Stimulated activated CD8-positive, alpha-beta memory T cell treated with anti-CD3 and anti-CD28 coated beads, Interleukin-7, amount 100 ng/mL, for 1 hour (primary cell): ENCODE data around the gene TULP3.
A peak's percentile ranks its signal among the peaks of the same experiment; 100 is the strongest.

Experiments
- DNase-seq, 2 donors: peaks; one replicate each; pipeline ENCODE4 v3.0.0-alpha.2; 2020; ENCODE audit warnings: low read depth in 2 of 2

The TULP3 gene

DNA sequence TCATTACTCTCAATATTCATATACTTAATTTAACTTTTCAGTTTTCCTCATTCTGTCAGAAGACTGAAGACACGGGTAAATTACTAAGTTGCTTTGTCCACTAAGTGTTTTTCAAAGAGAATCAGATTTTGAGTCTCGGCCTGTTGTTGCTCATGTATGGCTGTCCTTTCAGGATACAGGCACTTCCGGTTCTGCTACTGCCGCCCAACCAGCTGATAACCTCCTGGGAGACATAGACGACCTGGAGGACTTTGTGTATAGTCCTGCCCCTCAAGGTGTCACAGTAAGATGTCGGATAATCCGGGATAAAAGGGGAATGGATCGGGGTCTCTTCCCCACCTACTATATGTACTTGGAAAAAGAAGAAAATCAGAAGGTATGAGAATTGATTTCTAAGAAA, 40.2 kb downstream of the TULP3 start:
- no peak for DNase-seq

DNA sequence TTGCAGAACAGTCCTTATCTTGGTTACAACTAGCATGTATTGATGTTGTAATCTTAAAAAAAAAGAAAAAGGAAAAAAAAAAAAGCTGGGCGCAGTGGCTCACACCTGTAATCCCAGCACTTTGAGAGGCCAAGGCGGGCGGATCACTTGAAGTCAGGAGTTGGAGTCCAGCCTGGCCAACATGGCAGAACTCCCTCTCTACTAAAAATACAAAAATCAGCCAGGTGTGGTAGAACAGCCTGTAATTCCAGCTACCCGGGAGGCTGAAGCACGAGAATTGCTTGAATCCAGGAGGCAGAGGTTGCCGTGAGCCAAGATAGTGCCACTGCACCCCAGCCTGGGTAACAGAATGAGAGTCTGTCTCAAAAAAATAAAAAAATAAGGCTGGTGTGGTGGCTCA, 42.9 kb downstream of the TULP3 start:
- no peak for DNase-seq

DNA sequence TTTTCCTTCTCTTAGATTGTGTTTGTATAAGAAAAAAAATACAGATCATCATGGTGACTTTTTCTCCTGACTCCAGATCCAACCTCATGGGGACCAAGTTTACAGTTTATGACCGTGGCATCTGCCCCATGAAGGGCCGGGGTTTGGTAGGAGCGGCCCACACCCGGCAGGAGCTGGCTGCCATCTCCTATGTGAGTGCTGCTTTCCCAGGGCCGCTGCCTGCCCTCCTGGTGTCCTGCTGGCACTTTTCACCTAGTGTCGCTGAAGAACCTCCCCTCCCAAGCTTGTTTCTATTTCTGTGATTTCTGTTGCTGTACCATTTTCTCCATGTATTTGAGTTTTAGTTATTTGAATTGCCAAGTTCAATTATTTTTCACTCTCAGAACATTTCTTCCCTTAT, 43.7 kb downstream of the TULP3 start:
- no peak for DNase-seq

DNA sequence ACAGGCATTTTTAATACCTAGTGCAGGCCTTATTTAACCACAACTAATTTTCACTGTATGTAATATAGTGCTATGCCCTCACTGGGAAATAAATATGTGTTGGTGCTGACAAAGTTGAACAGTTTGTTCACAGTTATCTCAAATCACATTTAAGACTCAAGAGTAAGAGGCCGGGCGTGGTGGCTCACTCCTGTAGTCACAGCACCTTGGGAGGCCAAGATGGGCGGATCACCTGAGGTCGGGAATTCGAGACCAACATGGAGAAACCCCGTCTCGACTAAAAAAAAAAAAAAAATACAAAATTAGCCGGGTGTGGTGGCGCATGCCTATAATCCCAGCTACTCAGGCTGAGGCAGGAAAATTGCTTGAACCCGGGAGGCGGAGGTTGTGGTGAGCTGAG, 45.6 kb downstream of the TULP3 start:
- DNase-seq = no peak

DNA sequence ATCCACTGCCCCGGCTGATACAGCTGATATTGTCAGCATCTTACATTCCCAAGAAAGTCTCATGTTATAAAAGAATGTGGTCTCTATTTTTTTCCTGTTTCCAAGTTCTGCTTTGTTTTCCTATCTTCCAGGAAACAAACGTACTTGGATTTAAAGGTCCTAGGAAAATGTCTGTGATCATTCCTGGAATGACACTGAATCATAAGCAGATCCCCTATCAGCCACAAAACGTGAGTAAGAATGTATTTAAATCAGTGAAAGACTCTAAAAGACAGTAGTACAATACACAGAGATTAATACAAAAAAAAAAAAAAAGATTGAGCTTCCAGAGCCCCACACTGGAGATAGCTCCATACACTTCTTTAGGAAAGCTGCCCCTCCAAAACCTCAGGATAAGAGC, 46.8 kb downstream of the TULP3 start:
- DNase-seq = no peak

DNA sequence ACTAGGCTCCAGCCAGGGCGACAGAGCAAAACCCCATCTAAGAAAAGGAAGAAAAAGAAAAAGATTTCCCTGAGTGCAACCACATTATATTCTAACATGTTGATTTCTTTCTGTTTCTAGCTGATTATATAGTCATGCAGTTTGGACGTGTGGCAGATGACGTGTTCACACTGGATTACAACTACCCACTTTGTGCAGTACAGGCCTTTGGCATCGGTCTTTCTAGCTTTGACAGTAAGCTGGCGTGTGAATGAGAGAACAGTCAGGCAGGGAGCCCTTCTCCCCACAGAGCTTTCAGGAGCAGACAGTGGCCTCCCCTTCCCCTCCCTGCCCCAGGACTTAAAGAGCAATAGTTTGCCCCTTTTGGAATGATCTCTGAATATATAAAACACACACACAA, 48.5 kb downstream of the TULP3 start:
- no peak for DNase-seq

DNA sequence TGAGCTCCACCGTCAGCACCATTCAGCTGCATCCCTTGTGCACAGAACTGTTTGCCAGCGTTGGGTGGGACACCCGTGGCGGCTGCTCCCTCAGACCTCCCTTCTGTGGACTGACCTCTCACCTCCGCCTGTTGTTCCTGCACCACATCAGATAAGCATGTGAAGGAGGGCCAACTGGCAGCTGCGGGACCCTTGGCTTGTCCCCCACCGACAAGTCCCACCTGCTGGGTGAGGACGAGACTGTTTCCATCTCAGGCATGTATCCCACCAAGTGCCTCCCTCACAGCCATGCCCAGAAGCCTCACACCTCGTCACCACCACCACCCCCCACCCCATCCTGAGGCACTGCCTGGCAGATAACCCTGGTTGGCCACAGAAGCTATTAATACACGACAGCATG, 49.9 kb downstream of the TULP3 start:
- no peak for DNase-seq

DNA sequence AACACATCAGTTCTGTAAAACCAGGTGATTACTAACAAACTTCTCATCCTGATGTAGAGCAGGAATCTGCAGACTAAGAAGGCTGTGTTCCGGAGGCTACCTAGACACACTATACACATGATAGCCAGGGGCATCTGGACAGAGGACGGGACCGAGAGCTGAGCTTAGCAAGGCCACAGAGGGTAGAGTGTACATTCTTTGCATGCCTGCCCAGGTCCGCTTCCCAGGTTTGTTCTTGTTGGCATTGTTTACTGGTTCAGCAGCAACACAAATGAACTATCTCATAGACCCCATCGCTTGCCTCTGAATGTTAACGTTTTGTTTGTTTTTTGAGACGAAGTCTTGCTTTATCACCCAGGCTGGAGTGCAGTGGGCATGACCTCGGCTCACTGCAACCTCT, 50.8 kb downstream of the TULP3 start:
- DNase-seq = no peak

DNA sequence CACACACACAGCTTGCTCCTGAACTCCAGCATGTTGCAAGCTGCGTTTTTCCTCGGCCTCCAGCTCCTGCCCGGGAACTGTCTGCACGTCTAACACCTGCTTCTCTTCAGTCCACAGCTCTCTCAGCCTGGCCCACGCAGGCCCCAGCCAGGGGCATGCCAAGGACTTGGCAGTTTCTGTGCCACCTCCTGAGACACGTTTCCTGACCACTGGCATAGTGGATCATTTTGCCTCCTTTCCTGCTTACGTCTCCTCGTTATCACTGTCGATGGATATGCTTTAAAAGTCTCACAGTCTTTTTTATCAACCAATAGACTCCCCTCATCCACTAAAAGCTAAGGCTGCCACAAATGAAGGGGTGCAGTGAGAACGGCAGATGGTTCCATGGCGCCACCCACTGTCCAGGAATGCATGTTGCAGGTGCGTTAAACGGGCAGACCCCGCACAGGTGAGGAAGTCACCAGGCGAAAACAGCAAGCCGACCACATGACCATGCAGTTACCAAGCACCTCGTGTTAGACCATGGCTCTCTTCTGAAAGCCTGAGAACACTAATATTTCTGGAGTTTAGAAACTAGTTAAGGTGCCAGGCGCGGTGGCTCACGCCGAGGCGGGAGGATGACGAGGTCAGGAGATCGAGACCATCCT, 53.8 kb downstream of the TULP3 start:
- peak; percentile 4 to 28 for DNase-seq

DNA sequence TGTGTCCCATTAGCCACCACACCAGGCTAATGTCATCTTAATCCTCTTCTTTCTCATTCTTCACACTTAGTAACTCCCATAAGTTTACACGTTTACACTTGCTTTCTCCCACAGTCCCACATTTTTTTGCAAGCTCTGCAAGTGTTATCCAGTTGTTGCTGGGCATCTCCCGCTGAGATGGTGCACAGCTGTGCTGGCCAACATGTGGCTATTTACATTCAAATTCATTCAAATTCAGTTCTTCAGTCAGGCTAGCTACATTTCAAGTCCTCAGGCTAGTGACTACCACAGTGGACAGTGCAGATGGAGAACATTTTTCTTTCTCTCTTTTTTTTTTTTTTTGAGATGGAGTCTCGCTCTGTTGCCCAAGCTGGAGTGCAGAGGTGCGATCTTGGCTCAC, 58.7 kb downstream of the TULP3 start:
- no peak for DNase-seq

DNA sequence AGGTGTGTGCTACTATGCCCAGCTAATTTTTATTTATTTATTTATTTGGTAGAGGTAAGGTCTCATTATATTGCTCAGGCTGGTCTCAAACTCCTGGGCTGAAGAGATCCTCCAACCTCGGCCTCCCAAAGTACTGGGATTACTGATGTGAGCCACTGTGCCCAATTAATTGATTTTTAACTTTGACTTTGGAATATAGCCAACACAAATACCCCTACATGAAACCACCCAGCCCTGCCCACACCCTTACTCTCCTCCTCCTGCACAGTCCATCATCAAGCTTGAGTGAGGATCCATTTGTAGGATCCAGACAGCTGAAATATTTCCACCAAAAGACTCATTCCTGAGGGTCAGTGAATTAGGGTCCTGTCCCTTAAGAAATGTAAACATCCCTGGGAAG, 65.2 kb downstream of the TULP3 start:
- DNase-seq = no peak

DNA sequence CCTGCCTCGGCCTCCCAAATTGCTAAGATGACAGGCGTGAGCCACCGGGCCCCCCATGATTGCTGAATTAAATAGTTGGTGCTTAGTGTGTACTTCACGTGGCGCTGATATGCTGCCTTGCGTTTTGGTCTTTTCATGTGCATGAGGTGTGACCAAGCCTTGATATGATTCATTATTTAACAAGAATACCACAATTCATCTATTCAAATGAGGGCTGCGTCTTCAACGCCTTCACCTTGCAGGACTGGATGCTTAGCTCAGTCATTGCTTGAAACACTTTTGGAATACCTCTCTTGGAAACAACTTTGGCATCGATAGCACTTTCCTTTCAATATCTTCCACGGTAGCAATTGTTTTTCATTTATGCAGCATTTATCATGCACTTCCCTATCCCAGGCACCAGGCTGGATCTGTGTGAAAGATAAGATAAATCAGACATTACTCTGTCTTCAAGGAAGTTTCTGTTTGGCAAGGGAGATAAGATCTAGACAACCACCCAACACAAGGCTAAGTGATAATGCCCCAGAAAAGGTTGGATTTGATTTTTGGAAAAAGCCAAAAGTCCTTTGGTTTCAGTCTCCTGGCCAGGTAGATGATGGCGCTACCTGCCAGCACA, 67.2 kb downstream of the TULP3 start:
- no peak for DNase-seq

DNA sequence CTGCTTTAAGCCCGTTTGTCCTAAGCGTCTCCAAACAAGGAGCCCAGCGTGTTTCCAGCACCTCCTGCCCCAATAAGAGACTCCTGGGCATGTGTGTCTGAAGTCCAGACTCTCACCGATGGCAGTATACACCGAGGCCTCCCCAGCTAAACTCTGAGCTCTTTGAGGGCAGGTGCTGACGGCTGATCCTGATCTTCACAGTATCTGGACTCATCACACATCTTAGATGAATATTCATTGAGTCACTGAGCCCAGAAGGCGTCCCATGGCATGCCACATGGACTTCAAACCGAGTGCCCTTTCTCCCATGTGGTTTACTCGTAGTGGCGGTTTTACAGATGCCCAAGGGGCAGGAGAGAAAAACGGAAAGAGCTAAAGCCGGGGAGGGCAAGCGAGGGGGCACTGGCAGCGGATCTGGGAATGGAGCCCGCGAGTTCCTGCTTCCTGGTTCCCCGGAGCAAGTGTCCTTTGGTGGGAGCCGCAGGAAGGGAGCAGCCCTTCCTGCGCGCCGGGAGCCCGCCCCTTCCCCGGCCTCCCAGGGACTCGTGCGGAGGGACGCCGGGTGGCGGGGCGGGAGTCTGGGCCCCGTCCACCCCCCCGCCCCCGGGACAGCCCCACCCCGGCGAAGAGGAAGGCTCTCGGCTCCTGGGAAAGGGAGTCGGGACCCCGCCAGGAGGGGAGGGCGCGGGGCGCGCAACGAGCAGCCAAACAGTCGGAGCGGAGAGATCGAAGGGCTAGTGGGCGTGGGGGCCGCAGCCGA, 67.9 kb downstream of the TULP3 start:
- DNase-seq = no peak

DNA sequence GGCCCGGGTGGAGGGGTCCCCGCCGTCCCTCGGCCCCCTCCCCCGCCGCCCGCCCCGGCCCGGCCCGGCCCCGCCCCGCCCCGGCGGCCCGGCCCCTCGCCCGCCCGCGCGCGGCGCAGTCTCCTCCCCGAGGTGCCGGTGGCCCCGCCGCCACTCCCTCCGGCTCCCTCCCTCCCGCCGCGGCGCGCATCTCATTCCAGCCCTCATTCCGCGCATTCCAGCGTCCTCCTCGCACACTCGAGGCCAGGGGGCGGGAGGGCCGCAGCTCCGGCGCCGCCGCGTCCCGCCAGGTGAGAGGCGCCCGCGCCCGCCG, 68.5 kb downstream of the TULP3 start, which contains the start of gene TEAD4:
TSS of gene TEAD4 (plus strand) at position 206 of the 313 bp plus-strand sequence.
- DNase-seq = no peak

DNA sequence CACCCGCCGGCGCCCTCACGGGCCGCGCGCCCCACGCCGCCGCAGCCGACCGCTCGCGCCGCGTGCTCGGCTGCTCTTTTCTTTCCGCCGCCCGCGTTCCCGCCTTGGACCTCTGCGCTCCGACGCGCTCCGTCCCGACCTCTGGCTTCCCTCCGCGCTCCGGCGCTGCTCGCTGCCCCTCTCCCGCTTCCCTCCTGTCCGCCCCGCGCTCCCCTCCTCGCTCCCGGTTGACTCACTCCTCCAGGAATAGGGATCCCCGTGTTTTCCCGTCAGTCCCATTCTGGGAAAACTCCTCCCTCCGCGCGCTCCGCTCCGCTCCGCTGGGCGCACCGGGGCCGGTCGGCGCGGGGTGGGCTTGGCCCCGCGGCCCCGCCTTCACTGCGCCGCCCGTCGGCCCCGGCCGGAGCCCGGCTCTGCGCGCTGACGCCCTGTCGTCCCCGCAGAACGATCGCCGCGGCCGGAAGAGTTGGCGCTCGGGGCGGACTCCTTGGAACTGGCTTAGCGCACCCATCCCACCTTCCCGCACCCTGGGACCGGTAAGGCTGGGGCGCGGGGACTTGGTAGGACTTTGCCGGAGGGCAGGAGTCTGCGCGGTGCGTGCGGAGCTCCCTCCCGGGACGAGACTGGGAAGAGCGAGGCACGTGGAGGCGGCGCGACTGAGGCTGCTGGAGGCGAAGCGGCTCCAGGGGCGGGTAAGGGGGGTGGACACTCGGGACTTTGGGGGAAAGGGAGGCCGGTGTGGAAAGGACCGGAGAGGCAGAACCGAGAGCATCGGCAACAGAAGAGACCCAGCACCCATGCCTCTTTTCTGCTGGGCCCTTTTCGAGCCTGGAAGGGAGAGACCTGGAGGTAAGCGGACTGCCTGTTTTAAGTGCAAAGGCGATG, 69.1 kb downstream of the TULP3 start:
- no peak for DNase-seq

DNA sequence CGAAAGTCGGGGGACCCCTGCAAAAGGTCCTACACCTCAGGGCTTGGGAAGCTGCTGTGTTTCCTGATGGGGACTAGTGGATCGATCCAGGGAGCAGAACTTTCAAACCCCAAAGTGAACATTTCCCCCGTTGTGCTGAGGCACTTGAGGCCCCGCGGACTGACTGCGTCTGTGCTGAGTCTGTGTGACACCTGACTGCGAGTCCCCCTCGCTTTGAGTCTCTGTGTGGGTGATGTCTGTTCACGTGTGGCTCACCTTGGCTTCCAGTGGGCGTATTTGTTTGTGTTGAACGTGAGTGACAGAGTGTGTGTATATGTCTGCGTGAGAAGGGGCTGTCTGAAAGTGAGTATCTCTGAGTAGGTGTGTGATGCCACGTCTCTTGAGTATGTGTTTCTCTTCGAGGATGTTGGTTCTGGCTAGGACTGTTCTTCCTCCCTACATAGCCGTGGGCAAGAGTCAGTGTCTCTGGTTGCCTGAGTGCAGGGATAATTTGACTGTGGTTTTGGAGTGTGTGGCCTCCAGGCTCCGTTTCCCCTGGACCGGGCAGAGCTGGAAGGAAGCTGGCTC, 69.8 kb downstream of the TULP3 start:
- no peak for DNase-seq

DNA sequence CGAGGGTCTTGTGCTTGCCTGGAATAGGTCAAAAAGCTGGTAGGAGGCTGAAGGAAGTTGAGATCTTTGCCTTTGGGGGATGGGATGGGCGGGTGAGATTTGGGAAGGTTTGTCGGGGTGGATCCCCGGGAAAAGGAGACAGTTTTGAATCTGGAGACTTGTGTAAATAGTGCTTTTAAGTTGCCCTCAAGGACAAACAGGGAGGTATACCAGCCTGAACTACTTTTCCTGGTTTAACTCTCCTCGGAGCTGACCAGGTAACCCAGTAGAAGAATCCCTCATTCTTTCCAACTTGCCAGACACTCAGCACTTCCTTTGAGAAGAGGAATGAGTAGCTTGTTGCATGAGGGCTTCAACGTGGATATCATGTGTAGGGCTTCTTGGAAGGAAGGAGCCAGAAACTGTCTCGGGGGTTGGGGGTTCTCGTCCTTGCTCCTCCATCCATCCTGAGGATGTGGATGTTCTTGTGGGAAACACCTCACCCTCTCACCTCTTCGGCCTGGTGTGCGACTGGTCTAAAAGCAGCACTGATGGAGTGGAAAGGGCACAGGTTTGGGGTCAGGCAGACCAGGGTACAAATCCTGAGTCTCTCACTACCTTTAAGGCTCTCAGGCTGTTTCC, 70.4 kb downstream of the TULP3 start:
- no peak for DNase-seq

DNA sequence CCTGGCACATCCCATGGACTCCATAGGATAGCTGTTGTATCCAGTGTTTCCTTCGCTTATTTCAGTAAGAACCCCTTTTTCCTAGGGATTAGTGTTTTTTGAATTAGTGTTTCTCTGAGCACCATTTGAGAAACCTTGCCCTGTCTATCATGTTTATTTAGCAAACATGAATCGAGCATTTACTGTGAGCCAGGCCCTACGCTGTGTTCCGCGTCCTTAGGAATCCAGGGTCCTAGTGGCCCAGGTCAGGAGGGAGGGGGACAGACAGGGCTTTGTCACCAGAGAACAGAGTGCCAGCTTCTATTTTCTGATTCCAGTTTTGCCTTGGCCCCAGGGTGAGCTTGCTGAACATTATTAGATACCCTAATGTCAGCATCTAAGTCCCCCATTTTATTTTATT, 71.0 kb downstream of the TULP3 start:
- no peak for DNase-seq

DNA sequence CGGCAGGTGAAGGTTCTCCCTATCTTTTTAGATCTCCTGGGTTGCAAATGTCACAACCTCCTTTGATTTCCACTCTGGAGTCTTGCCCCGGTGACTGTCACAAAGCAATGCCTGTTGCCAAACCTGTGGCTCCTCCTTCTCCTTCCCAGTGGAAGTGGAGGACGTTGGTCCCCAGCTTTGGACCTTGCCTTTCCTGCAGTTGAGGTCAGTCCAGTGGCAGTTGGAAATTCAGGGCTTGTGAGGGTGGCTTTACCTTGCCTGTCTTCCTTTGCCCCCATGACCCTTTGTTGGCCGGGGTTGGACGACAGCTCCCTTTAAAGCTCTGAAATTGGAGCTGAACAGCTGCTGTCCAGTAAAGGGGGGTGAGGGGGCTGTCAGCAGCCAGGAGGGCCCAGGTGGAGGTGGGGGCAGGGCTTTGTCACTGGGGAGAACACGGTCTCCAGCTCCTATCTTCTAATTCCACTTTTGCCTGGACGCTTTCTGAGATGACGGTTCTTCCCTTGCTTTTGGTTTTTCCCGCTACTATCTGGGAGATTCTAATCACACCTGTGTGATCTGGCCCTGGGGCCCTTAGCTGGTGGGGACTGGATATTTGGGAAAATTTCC, 72.6 kb downstream of the TULP3 start:
- DNase-seq = no peak

DNA sequence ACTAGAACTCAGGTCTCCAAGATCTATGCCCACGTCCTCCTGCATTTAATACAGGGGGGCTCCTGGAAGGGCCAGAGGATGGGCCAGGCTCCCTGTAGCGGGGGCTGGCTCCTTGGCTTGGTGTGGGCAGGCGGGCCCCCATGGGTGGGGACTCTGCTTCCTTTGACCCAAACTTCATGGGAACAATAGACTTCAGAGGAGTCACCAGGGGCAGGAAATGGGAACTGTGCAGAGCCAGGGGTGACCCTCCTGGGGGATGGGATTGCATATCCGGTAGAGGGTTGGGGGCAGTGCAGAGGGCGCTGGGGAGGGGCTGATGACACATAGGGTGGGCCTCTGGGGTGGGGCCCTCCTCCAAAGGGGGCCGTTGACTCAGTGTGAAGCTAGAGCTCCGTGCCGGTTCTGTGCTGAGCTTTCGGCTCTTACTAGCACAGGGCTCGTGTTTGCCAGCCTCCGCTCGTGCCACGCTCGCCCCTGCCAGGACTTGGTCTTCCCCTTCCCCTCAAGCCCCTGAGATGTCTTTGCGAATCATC, 73.1 kb downstream of the TULP3 start:
- no peak for DNase-seq

DNA sequence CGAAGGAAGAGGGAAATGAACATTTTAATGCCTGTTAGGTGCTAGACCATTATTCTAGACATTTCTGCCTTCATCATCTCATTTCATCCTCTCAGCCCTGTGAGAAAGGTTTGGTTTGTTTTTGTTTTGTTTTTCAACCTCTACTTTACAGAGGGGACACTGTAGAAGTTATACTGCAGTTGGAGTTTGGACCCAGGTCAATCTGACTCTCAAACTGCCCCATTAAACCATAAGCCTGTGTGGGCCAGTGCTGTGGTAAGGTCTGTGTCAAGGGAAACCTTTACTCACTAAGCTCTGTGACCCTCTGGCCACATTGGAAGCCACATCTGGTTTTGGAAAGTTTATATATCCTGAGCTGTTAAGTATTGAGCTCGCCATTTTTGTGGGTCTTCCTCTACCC, 77.0 kb downstream of the TULP3 start:
- no peak for DNase-seq
